ENCODE measurements around the gene KLF13.

DNA sequence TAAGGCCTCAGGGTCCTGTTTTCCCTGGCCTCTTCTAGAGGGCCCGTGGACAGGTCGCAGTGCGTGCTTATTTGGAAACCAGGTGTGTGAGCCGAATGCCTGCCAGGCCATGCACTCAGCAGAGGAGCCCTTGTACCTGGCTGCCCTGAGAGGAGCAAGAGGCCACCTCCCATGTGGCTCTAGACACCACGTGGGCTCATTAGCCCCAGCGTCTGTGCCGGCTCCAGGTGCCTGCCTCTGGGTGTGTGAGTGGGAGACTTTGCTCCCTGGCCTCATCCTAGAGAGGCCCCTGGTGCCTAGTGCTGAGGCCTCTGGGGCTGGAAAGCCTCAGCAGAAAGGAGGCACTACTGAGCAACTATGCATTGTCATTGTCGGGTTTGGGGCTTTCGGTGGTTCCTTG, 50.4 kb downstream of the KLF13 start:
- no peak for TF ChIP-seq CTCF (IDR thresholded peaks at IDR 0.05)
- no peak for TF ChIP-seq POLR2A (IDR thresholded peaks at IDR 0.05)
